ENCODE results near the gene TIAM2. TPM values are rescaled to one million over a fixed set of nuclear protein-coding genes. Genes with fewer than 3 reads are reported as not detected.

TIAM2 gene
- polyA plus RNA-seq, 3 donors: 18.0 to 21.5 (median 18.1) TPM

DNA sequence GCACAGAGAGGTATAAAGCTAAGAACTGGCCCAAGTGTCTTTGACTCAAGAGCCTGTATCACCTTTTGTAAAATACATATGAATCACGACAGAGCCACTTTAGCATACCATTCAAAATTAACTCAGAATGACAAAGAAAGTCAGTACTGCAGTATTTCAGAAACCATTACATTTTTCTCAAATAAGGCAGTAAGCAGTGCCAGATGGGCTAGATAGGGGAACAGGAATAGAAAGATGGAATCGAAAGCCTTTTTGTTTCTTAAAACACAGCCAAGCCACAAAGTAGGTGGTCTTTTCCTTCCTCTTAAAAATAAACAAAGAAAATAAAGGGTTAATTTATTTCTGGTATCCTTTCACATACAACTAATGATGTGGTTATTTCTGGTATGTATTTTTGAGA, 279.0 kb downstream of the TIAM2 start:
- no peak for DNase-seq (ENCODE audit: extremely low read depth in 1 of 11, low read depth in 9 of 11, low spot score in 4 of 11)

- no peak for DNase-seq (ENCODE audit: extremely low read depth in 1 of 11, low read depth in 9 of 11, low spot score in 4 of 11)
Measured at GRCh38 chr6:155274533-155274932, 279.4 kb downstream of the TIAM2 start.

DNA sequence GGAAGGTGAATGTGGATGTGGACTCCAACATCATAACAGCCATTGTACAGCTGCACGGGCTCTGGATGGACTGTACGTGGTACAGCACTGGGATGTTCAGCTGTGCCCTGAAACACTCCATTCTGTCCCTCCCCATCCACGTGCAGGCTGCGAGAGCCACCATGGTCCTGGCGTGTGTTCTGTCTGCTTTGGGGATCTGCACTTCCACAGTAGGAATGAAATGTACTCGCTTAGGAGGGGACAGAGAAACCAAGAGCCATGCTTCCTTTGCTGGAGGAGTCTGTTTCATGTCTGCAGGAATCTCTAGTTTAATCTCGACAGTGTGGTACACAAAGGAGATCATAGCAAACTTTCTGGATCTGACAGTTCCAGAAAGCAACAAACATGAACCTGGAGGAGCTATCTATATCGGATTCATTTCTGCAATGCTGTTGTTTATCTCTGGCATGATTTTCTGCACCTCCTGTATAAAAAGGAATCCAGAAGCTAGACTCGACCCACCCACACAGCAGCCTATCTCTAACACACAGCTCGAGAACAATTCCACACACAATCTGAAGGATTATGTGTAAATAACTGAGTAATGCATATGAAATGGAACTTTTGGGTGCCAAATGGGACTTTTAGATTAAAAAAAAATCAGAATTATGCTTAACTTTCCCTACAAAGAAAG, 280.8 kb downstream of the TIAM2 start:
- DNase-seq (ENCODE audit: extremely low read depth in 1 of 11, low read depth in 9 of 11, low spot score in 4 of 11): no peak

- DNase-seq (ENCODE audit: extremely low read depth in 1 of 11, low read depth in 9 of 11, low spot score in 4 of 11): no peak
Measured at GRCh38 chr6:155276638-155277037, 281.5 kb downstream of the TIAM2 start.

GRCh38 chr6:155278319-155279049, 283.4 kb downstream of the TIAM2 start:
- no peak for DNase-seq (ENCODE audit: extremely low read depth in 1 of 11, low read depth in 9 of 11, low spot score in 4 of 11)

DNA sequence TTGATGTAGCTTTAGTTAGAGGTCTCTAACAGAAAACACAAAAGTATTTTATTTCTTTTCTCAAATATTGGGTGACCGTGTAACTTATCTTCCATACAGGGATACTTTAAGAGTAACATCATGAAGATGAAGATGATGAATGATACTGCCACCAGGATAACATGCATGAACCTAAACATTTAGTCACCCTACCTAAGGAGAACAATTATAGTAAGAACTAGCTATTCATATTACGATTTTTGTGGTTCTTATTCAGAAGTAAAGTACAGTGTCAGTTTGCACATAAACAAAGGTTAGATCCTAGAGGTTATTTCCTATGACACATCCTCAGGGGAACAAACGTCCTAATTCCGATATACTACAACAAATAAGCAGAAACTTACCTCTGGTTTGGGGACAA, 289.7 kb downstream of the TIAM2 start:
- DNase-seq (ENCODE audit: extremely low read depth in 1 of 11, low read depth in 9 of 11, low spot score in 4 of 11): no peak

- no peak for DNase-seq (ENCODE audit: extremely low read depth in 1 of 11, low read depth in 9 of 11, low spot score in 4 of 11)
Measured at GRCh38 chr6:155287762-155288161, 292.6 kb downstream of the TIAM2 start.

DNA sequence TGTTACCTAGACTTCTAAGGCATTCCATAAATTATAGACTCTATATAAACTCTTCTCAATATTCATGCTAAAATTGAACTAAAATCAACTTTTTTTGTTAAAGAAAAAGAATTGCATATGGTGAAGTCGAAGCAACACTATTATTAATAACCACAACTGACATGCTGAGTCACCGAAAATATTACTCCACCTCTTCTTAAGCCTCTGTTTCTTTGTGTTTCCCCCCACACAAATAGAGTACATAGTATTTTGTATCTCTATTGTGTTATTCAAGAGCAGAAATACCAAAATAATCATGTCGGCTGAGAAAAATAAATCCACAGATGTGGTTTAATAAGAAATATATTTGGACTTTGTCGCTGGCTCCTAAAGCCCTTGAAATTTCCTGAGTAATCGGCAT, 295.4 kb downstream of the TIAM2 start:
- no peak for DNase-seq (ENCODE audit: extremely low read depth in 1 of 11, low read depth in 9 of 11, low spot score in 4 of 11)

DNA sequence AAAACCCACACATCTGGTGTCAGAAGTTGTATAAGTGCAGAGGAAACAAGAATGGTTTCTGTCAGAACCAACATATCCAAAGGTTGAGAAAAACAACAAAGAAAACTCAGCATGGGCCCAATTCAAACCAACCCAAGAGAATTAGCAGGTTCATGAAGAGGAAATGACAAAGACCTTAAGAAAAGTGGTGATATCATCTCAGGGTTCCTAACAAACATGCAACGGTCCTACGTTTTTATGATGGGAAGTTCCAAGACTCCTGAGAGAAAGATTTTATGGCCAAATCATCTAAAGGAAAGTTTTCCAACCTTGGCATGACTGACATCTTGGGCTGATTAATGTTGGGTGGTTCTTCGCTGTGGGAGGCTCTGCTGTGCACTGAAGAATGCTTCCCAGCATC, 296.2 kb downstream of the TIAM2 start:
- no peak for DNase-seq (ENCODE audit: extremely low read depth in 1 of 11, low read depth in 9 of 11, low spot score in 4 of 11)

GRCh38 chr6:155292711-155293110, 297.6 kb downstream of the TIAM2 start:
- DNase-seq (ENCODE audit: extremely low read depth in 1 of 11, low read depth in 9 of 11, low spot score in 4 of 11): no peak

GRCh38 chr6:155297669-155298068, 302.6 kb downstream of the TIAM2 start:
- no peak for DNase-seq (ENCODE audit: extremely low read depth in 1 of 11, low read depth in 9 of 11, low spot score in 4 of 11)

DNA sequence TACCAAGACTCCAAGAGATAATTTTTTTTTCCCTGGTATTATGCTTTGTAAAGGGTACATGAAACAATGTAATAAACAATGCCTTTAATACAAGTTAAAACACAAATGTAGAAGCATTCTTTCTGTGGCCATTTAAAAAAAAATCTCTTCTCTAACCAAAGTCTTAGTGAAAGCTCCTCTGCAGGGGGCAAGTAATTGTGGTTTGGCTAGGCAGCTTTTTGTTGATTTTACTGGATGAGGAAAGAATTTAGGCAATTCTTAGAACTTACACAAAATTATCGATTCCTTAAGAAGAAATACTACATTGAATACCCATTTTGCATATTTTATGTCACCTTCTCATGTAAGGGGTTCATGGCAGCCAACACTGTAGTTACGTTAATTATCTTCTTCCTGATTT, 306.8 kb downstream of the TIAM2 start:
- no peak for DNase-seq (ENCODE audit: extremely low read depth in 1 of 11, low read depth in 9 of 11, low spot score in 4 of 11)

DNA sequence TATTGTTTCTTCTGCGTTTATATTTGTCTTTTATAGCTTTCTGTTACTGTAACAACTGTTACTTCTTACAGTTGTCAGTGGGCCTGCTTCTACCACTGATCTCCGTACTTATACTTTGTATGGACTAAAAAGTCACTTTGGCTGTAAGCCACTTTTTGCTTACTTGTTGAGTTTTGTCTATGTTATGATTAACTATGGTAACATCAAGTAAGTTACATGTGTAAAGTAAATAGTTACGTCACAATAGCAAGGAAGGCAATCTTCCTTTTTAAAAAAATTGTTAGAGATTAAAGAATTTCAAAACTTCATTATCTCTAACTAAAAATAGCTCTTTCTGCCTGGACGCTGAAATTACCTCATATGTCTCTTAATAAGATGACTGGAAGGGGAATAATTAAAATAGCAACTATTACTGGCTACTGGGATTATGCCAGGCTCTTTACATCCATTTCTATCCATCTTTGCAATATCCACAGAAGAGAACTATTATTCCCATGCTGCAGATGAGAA, 308.3 kb downstream of the TIAM2 start:
- DNase-seq (ENCODE audit: extremely low read depth in 1 of 11, low read depth in 9 of 11, low spot score in 4 of 11): no peak

DNA sequence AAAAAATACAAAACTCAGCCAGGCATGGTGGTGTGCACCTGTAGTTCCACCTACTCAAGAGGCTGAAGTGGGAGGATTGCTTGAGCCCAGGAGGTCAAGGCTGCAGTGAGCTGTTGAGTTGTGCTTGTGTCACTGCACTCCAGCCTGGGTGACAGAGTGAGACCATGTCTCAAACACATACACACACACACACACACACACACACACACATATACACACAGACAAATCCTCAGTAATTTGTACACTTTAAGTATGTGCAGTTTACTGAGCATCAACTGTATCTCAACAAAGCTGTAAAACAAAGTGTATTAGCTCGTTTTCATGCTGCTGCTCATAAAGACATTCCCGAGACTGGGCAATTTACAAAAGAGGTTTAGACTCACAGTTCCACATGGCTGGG, 311.8 kb downstream of the TIAM2 start:
- DNase-seq (ENCODE audit: extremely low read depth in 1 of 11, low read depth in 9 of 11, low spot score in 4 of 11): no peak

Data from renal cortex interstitium (tissue), 11 donors.